ENCODE data around the gene RPGR.

GRCh38 chrX:38278682-38279081, 48.6 kb downstream of the RPGR start:
- TF ChIP-seq CTCF (IDR thresholded peaks at IDR 0.05), result no peak
- no peak for TF ChIP-seq POLR2A (IDR thresholded peaks at IDR 0.05)
- TF ChIP-seq POLR2AphosphoS5 (IDR thresholded peaks at IDR 0.05), result no peak
- TF ChIP-seq EP300 (IDR thresholded peaks at IDR 0.05), result no peak
